ENCODE results near the gene STT3A.

DNA sequence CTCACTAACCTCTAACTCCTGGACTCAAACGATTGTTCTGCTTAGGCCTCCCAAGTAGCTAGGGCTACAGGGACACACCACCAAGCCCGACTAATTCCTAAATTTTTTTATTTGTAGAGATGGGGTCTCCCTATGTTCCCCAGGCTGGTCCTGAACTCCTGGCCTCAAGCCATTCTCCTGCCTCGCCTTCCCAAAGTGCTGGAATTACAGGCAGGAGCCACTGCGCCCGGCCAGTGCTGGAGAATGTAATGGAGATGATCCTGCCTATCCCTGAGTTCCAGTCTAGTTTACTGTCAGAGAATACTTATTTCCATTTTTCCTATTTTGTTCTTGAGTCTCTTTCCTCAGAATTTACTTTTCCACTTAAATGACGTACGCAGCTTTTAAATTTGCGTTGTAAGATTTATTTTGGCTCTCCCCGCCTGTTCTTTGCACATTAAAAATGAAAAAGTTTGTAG lies 32.1 kb downstream of the STT3A start, which contains the start of gene CHEK1:
- no peak for TF ChIP-seq POLR2AphosphoS5 (IDR thresholded peaks at IDR 0.05; ENCODE audit: borderline replicate concordance, low read depth, low read length)
- no peak for TF ChIP-seq EZH2 (IDR thresholded peaks at IDR 0.05)

Measured in SK-N-MC (cell line).